ENCODE measurements around the gene TMPRSS6.

The TMPRSS6 gene

GRCh38 chr22:37063431-37064420, 45.8 kb downstream of the TMPRSS6 start:
- no peak for DNase-seq (ENCODE audit: low read depth)
- TF ChIP-seq CTCF (conservative IDR thresholded peaks at IDR 0.05; ENCODE audit: low read length), result no peak
- H3K4me3 ChIP-seq (ENCODE audit: low read length), result no peak overlapping the region

GRCh38 chr22:37062702-37063381, 46.7 kb downstream of the TMPRSS6 start:
- TF ChIP-seq CTCF (conservative IDR thresholded peaks at IDR 0.05; ENCODE audit: low read length), result no peak
- no peak overlapping the region for H3K4me3 ChIP-seq (ENCODE audit: low read length)
- no peak for DNase-seq (ENCODE audit: low read depth)

GRCh38 chr22:37062376-37062675, 47.2 kb downstream of the TMPRSS6 start:
- TF ChIP-seq CTCF (conservative IDR thresholded peaks at IDR 0.05; ENCODE audit: low read length), result no peak
- no peak overlapping the region for H3K4me3 ChIP-seq (ENCODE audit: low read length)
- DNase-seq (ENCODE audit: low read depth), result no peak

- no peak for TF ChIP-seq CTCF (conservative IDR thresholded peaks at IDR 0.05; ENCODE audit: low read length)
- H3K4me3 ChIP-seq (ENCODE audit: low read length), result no peak overlapping the region
- DNase-seq (ENCODE audit: low read depth), result no peak
These were observed 47.7 kb downstream of the TMPRSS6 start for GRCh38 chr22:37061611-37062375.

- H3K4me3 ChIP-seq (ENCODE audit: low read length), result no peak overlapping the region
- no peak for TF ChIP-seq CTCF (conservative IDR thresholded peaks at IDR 0.05; ENCODE audit: low read length)
- no peak for DNase-seq (ENCODE audit: low read depth)
These were observed 48.5 kb downstream of the TMPRSS6 start for GRCh38 chr22:37060801-37061610.

GRCh38 chr22:37059876-37060449, 49.5 kb downstream of the TMPRSS6 start:
- no peak for DNase-seq (ENCODE audit: low read depth)
- no peak for TF ChIP-seq CTCF (conservative IDR thresholded peaks at IDR 0.05; ENCODE audit: low read length)

More at GRCh38 chr22:37059876-37060449, 49.5 kb downstream of the TMPRSS6 start:
- no peak overlapping the region for H3K4me3 ChIP-seq (ENCODE audit: low read length)
